HG03095 (cell line): Measurements from ENCODE around the gene CCL24.
"Not testable (repeated sequence)": the region's sequence is repeated elsewhere in the genome, so short reads cannot be mapped to it uniquely, and the experiment has no call there.

Experiments
- ATAC-seq: cut with Tn5 transposase; IDR thresholded peaks from one replicate; pipeline ENCODE4 v1.9.1; 2021; ENCODE audit warnings: moderate library complexity; ENCODE audit not compliant: unreplicated experiment

CCL24 gene

DNA sequence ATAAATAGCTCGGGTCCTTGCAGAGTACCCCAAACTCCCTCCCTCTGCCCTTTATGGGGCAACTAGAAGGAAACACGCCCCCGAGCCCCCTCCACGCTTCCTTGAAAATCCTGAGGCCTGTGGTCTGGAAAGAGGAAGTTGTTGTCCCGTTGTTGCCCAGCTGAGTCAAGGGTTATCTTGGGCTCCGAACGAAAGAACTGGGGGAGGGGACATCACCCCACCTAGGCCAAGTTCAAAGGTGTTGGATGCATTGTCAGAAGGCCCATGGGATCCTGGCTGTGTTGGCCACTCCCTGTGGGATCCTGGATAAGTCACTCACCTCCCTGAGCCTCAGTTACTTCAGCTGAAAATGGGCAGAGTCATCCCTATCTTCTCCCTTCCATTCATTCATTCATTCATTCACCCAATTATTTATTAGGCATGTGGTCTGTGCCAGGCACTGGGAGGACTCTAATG is at the start of gene CCL24:
CCL24 (minus strand) TSS at position 26 of the 456 bp plus-strand sequence. CDS start 91 bp downstream, outside the sequence.
- no peak for ATAC-seq

- ATAC-seq = no peak
Observed at GRCh38 chr7:75861636-75862035, 48.0 kb upstream of the CCL24 start.

- ATAC-seq = no peak
Observed at GRCh38 chr7:75858410-75858809, 44.8 kb upstream of the CCL24 start.

GRCh38 chr7:75856536-75856935 is 42.9 kb upstream of the CCL24 start:
- no peak for ATAC-seq

GRCh38 chr7:75854813-75855345 is 41.3 kb upstream of the CCL24 start:
- not testable (repeated sequence) for ATAC-seq

- ATAC-seq = no peak
Observed at GRCh38 chr7:75854233-75854632, 40.6 kb upstream of the CCL24 start.

DNA sequence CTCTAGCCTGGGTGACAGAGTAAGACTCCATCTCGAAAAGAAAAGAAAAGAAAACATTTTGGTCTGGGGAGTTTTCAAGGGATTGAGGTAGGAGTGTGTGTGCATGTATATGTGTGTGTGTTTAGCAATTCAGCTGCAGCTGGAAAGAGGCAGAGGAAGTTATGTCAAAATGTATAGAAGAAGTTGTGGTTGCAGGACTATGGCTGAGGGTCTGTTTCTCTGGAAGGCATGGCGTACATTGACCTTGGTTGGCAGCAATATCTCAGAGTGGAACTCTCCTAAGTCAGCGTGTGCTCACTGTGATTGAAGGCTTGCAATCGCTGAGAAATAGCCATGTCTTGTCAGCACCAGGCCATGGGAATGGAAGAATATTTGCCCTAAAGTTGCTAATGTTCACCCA is 36.6 kb upstream of the CCL24 start:
- ATAC-seq = no peak

- no peak for ATAC-seq
Observed at GRCh38 chr7:75849573-75849972, 36.0 kb upstream of the CCL24 start.

DNA sequence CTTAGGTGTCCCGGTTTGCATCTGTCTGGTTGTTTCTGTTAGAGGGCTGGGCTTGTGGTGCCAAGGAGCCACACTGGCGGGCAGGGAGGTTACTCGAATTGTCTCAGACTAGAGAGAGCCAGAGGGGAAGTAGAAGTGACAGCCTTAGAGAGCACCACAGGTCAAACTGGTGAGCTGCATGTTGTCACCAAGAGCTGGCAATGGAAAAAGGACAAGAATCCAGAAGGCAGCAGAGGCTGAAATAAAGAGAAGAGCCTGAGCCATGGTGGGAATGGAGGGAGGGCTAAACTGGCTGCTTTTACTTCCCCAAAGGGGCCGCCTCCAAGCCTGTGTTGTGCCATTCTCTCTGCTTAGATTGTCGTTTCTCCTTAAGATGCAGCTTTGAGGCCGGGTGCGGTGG is 34.1 kb upstream of the CCL24 start:
- ATAC-seq = no peak

- ATAC-seq = not testable (repeated sequence)
Observed at GRCh38 chr7:75845132-75845531, 31.5 kb upstream of the CCL24 start.

DNA sequence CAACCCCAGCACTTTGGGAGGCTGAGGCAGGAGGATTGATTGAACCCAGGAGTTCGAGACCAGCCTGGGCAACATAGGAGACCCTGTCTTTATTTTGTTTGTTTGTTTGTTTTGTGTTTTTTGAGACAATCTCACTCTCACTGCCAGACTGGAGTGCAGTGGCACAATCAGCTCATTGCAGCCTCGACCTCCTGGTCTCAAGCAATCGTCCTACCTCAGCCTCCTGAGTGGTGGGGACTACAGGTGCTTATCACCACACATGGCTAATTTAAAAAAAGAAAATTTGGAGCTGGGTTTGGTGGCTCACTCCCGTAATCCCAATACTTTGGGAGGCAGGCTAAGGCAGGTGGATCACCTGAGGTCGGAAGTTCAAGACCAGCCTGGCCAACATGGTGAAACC is 30.6 kb upstream of the CCL24 start:
- ATAC-seq = no peak

- ATAC-seq = no peak
Observed at GRCh38 chr7:75843613-75844116, 30.1 kb upstream of the CCL24 start.

- peak; percentile 79 for ATAC-seq
Observed at GRCh38 chr7:75842836-75843446, 29.3 kb upstream of the CCL24 start.

DNA sequence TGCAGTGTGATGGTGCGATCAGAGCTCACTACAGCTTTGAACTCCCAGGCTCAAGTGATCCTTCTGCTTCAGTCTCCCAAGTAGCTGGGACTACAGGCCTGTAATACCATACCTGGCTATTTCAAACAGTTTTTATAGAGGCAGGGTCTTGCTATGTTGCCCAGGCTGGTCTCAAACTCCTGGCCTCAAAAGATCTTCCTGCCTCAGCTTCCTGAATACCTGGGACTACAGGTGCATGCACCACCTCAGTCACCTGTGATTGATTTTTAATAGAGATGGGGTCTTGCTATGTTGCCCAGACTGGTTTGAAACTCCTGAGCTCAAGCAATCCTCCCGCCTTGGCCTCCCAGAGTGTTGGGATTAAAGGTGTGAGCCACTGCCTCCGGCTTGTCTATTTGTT is 26.4 kb upstream of the CCL24 start:
- no peak for ATAC-seq

GRCh38 chr7:75838281-75838930 is 24.8 kb upstream of the CCL24 start:
- ATAC-seq = not testable (repeated sequence)

DNA sequence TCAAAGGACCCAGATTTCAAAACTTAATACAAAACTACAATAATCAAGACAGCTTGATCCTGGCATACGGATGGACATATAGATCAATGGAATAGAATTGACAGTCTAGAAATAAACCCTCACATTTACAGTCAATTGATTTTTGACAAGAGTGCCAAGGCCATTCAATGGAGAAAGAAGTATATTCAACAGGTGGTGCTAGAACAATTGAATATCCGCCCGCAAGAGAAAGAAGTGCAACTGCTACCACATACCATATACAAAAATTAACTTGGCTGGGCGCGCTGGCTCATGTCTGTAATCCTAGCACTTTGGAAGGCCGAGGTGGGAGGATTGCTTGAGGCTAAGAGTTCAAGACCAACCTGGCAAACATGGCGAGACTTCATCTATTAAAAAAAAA is 23.2 kb upstream of the CCL24 start:
- ATAC-seq = no peak

DNA sequence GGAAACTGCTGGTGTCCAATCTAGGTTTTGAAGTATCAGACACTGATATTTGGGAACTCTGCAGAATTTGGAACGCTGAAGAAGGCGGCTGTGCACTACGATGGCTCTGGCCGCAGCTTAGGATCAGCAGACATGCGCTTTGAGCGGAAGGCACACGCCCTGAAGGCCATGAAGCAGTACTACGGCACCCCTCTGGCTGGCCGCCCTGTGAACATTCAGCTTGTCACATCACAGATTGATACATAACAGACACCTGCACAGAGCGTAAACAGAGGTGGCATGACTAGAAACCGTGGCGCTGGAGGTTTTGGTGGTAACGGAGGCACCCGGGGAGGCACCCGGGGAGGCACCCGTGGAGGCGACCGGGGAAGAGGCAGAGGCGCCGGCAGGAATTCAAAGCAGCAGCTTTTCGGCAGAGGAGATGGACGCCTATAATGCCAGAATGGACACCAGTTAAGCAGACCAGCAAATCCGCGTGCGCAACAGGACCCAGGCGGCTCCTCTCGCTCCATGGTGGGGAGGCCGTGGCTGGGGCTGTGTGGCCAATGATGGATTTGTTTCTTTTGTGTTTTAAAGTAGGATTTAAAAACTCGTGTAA is 22.2 kb upstream of the CCL24 start:
- no peak for ATAC-seq

GRCh38 chr7:75833662-75834061 is 20.1 kb upstream of the CCL24 start:
- ATAC-seq = not testable (repeated sequence)

DNA sequence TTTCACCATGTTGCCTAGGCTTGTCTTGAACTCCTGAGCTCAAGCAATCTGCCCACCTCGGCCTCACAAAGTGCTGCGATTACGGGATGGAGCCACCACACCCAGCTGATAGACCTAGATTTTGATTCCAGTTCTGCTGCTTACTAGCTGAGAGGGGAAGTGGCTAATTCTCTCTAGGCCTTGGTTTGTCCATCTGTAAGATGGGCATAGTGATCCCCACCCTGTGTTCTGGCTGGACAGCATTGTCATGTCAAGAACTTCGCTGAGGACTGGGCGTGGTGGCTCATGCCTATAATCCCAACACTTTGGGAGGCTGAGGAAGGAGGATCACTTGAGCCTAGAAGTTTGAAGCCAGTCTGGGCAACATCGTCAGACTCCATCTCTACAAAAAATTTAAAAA is 17.4 kb upstream of the CCL24 start:
- ATAC-seq = no peak

- ATAC-seq = not testable (repeated sequence)
Observed at GRCh38 chr7:75829656-75830055, 16.1 kb upstream of the CCL24 start.

- ATAC-seq = no peak
Observed at GRCh38 chr7:75823198-75823910, 9.7 kb upstream of the CCL24 start.
